GM21576 (cell line): ENCODE data around the gene TESK2.
A peak's percentile ranks its signal among the peaks of the same experiment; 100 is the strongest.
"Not testable (repeated sequence)": the region's sequence is repeated elsewhere in the genome, so short reads cannot be mapped to it uniquely, and the experiment has no call there.

Experiments
- ATAC-seq: cut with Tn5 transposase; IDR thresholded peaks from one replicate; pipeline ENCODE4 v1.9.1; 2021; ENCODE audit warnings: mild to moderate bottlenecking, moderate library complexity; ENCODE audit not compliant: unreplicated experiment

The TESK2 gene

DNA sequence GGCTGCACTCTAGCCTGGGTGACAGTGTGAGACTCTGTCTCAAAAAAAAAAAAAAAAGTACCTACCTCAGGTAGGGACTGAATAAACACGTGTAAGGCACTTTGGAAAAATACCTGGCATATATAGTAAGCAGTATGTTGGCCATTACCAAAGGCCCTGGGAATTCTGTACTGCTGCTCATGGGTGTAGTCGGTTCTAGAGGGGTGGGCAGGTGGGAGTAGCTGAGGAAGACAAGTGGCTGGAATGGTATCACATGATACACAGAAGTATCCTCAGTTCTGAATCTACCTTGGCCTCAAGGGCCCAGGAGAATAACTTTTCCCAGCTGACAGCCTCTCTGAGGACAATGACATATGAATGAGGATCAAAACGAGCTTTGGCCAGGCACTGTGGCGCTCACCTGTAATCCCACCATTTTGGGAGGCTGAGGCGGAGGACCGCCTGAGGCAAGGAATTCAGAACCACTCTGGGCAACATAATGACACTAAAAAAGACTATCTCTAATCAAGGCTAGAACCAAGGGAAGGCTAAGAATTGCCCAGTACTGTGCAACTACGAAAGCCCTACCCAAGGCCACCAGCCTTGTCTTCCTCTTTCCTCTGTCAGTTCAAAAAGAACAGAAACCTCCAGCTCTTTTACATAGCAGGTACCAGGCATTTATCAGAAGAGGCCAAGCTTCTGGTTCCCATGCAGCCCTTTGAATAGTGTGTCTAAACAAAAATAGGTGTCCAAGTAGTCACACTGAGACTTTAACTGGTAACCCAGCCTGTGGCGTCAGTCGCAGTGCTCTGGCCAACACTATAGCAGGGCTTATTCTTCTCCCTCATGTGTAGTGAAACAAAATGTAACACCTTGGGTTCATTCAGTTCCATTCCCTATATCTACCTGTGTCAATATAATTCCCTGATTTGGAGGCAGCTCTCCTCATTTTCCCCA lies 19.3 kb upstream of the TESK2 start:
- no peak for ATAC-seq

GRCh38 chr1:45508295-45509151 lies 17.6 kb upstream of the TESK2 start:
- no peak for ATAC-seq

DNA sequence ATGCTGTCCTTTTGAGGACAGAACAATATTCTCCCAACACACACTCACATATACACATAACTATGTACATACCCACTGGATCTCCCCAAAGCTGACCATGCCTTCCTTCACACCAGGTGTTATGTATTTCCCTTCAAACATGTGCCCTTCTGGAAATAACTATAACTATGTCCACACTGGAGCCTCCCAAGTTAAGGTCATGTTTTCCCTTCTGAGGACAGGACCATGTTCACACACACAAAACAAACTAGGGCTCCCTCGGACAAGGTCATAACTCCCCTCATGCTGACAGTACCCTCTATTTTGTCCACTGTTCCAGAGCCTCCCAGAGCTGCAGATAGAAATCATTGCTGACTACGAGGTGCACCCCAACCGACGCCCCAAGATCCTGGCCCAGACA lies 16.9 kb upstream of the TESK2 start:
- no peak for ATAC-seq

- ATAC-seq: no peak
These were observed 16.2 kb upstream of the TESK2 start for GRCh38 chr1:45507195-45507594.

GRCh38 chr1:45503462-45504360 lies 12.7 kb upstream of the TESK2 start:
- ATAC-seq: no peak

- no peak for ATAC-seq
These were observed 10.5 kb upstream of the TESK2 start for GRCh38 chr1:45501505-45501859.

DNA sequence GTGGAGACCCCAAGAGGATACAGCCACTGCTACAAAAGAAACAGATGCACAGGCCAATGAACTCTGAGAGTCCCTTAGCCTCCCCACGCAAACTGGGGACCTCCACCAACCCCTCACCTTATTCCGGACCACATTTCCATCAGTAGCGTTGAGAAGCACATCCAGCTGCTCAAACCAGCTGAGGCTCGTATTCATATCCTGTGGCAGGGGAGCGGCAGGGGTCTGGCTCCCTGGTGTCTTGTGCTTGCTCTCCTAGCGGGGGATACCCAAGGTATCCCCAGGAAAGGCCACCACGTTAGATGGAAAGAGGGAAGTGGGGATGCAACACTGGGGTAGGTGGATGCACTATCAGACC lies 8.4 kb upstream of the TESK2 start:
- peak; percentile 8 for ATAC-seq

DNA sequence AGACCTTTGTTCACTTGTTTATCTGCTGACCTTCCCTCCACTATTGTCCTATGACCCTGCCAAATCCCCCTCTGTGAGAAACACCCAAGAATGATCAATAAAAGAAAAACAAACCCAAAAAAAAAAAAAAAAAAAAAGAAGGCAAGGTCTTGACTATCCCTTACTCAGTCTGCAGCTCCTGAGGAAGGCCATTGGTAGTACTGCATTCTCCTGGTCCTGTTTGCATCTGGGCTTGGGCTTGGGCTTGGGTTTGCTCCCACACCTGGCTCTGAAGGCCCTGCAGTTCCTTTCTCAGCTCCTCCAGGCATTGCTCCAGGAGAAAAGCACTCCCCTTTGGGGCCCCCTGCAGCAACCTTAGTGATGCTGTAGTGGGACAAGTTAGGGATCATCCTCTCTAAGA lies 7.3 kb upstream of the TESK2 start:
- no peak for ATAC-seq

- no peak for ATAC-seq
These were observed 2.2 kb upstream of the TESK2 start for GRCh38 chr1:45493116-45493697.

DNA sequence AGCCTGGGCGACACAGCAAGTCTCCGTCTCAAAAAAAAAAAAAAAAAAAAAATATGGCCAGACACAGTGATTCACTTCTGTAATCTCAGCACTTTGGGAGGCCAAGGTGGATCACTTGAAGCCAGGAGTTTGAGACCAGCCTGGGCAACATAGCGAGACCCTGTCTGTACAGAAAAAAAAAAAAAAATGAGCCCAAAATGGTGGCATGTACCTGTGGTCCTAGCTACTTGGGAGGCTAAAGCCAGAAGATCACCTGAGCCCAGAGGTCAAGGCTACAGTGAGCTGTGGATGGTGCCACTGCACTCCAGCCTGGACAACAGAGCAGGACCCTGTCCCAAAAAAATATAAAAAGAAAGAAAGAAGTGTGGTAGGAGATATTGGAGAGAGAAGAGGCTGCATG lies 1.7 kb upstream of the TESK2 start:
- no peak for ATAC-seq

DNA sequence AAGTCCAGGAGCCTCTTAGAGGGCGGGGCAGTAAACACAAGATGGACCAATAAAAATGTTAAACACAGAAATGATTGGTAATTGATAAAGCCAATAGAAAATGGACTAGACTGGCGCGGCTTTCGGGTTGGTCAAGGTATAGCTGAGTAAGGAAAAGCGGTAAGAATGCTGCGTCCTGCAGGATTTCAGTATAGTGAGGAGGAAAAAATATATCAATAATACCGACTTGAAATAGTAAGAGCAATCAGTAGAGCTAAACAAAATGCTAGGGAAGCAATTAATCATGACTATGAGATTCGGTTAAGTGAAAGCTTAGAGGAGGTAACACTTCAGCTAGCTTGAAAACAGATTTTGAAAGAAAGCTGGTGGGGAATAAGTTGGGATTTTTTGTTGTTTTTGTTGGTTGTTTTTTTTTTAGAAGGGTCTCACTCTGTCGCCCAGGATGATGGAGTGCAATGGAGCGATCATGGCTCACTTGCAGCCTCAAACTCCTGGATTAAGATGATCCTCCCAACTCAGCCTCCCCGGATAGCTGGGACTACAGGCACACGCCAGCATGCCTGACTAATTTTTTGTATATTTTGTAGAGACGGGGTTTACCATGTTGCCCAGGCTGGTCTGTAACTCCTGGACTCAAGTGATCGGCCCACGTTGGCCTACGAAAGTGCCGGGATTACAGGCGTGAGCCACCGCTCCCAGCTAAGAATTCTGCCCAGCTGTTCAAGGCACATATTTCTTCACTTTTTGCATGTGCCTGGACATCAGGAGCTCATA lies 711 bp upstream of the TESK2 start:
- no peak for ATAC-seq

DNA sequence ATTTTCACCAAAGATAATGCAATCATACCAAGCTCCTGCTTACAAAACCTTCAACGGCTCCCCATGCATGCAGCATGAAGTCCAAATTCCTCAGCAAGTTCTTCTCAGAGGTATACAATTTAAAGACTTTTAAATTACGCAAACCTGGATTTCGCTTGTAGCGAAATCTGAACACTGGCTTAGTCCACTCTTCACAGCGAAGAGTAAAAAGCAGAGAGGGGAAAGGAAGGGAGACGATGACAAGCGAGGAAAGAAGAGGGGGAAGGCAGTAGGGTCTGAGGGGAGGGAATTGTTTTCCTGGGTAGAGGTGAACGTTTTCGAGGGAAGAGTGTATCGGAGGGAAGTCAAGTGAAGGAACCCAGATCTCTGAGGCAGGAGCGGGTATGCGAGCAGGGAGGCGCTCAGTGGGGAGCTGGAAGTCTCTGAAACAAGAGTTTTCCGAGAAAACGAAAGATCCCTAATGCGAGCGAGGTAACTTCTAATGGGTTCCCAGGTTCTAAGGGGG lies 790 bp downstream of the TESK2 start:
- no peak for ATAC-seq

GRCh38 chr1:45489379-45489778 lies 1.6 kb downstream of the TESK2 start:
- ATAC-seq: not testable (repeated sequence)

GRCh38 chr1:45488666-45489377 lies 2.1 kb downstream of the TESK2 start:
- no peak for ATAC-seq

- no peak for ATAC-seq
These were observed 5.0 kb downstream of the TESK2 start for GRCh38 chr1:45485949-45486348.

DNA sequence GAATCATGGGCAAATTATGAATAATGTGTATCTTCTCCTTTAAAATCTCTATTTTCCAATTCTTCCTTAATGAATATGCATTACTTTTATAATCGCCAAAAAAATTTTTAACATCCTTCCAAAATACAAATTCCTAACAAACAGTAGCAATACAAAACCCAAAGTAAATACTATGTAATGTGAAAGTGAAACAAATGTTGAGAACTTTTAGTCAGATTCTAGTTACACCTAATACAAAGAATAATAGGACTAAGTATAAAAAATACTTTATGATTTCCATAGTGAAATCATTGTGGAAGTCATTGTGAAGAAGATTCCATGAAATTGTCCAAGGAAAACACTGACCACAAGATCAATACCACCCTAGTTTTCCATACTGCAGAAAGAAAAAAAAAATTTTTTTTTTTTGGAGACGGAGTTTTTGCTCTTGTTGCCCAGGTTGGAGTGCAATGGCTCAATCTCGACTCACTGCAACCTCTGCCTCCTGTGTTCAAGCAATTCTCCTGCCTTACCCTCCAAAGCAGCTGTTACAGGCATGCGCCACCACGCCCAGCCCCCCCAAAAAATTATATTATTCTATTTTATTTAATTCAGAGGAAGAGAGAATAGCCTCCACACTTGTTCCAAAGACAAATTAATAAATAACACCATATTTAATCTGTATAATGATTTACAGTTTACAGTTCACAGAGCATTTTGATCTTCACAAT lies 11.8 kb downstream of the TESK2 start:
- ATAC-seq: no peak

- ATAC-seq: no peak
These were observed 12.7 kb downstream of the TESK2 start for GRCh38 chr1:45478121-45478814.

DNA sequence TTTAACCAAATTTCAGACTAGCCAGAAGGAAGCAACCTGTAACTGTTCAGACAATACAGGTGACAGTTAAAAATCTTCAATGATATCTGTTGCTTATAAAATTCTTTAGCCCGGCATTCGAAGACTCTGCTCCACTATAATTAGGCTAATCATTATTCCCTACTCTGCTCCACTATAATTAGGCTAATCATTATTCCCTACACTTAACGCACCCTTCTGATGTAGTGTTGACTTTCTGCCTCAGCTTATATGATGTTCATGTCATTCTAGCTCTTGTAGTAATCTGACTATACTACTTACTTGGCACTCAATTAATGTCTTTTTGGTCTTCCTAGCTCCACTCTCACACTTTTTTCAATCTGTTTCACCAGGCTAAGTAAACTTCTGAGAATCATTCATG lies 13.3 kb downstream of the TESK2 start:
- no peak for ATAC-seq
